AG09309 (cell line): ENCODE results near the gene ADGRL2.

Experiments
- DNase-seq: peaks from one replicate; pipeline ENCODE4 v3.0.0-alpha.2; 2010; ENCODE audit warnings: low read depth
- H3K4me3 ChIP-seq: 2 replicates; pipeline ENCODE4 v1.5.1; 2011; ENCODE audit warnings: mild to moderate bottlenecking, low read depth, low read length, moderate library complexity; ENCODE audit not compliant: control insufficient read depth
- TF ChIP-seq, protein P1 (sequence below): IDR thresholded peaks from 2 replicates; pipeline ENCODE4 v1.5.1; 2011; ENCODE audit warnings: mild to moderate bottlenecking, low read depth, low read length, inconsistent platforms; ENCODE audit not compliant: insufficient read depth, control insufficient read depth; ENCODE audit errors: missing control alignments

ADGRL2 gene

DNA sequence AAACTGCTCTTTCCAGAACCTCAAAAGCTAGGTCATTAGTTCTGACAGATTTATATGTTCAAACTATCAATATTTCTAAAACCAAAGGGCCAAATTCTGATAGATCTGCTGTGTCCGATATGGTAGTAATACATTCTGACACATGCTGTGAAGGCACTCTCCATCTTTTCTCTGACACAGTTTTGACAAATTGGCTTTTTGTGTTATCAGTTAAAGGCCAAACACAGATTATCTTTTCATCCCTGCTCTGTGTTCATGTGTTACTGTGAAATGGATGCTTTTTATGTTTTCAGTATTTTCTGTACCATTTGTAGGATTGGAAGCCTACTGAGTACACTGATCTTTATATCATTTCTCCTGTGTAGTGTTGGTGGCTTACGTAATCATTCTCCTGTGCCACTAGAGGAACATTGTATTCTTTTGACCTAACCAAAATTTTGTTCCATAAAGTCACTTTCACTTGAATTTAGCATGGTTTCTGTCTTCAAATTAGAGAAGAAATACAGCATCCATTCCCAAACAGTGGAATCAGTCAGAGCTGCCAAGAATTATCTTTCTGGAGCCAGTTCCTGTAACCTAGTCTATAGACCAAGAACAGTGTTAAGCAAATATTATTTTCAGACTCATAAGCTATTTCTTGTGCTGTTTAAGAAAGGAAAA lies 137.2 kb downstream of the ADGRL2 start:
- TF ChIP-seq, protein P1, sequence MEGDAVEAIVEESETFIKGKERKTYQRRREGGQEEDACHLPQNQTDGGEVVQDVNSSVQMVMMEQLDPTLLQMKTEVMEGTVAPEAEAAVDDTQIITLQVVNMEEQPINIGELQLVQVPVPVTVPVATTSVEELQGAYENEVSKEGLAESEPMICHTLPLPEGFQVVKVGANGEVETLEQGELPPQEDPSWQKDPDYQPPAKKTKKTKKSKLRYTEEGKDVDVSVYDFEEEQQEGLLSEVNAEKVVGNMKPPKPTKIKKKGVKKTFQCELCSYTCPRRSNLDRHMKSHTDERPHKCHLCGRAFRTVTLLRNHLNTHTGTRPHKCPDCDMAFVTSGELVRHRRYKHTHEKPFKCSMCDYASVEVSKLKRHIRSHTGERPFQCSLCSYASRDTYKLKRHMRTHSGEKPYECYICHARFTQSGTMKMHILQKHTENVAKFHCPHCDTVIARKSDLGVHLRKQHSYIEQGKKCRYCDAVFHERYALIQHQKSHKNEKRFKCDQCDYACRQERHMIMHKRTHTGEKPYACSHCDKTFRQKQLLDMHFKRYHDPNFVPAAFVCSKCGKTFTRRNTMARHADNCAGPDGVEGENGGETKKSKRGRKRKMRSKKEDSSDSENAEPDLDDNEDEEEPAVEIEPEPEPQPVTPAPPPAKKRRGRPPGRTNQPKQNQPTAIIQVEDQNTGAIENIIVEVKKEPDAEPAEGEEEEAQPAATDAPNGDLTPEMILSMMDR: no peak
- no peak overlapping the region for H3K4me3 ChIP-seq
- DNase-seq: no peak

DNA sequence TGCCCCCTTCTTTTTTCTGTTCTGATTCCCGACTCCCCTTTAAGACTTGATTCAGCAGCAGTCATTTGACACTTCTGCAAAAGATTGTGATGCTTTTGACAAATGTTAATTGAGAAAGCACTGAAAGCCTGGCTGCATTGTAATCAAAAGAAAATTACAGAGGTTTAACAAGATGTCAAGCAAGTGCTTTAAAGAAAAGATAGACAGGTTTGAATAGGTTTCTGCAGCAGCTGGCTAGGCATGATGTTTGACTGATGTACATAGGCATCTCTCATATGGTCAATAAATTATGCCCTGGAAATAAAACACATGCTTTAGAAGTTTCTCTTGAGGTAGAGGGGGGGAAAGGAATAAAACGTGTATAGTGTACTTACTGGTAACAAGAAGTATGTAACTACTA lies 147.8 kb downstream of the ADGRL2 start:
- TF ChIP-seq, protein P1: no peak
- no peak for DNase-seq
- H3K4me3 ChIP-seq: no peak overlapping the region

DNA sequence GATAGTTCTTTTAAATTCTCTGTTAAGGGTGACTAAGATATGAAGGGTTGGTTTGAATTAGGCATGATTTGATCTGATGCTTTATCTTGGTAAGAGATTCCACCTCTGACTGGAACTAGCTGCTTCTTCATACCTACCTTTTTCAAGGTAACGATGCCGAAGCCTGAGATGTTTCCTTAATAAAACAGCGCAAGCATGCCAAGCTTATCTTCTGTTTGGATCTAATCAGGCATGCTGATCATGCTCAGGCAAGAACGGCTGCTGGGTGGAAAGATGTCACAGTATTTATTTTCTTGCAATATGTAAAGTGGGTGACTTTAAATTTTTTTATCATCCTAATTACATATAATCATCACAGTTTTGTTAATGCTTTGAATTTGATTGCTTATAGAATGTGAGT lies 148.7 kb downstream of the ADGRL2 start:
- no peak for DNase-seq
- TF ChIP-seq, protein P1: no peak

DNA sequence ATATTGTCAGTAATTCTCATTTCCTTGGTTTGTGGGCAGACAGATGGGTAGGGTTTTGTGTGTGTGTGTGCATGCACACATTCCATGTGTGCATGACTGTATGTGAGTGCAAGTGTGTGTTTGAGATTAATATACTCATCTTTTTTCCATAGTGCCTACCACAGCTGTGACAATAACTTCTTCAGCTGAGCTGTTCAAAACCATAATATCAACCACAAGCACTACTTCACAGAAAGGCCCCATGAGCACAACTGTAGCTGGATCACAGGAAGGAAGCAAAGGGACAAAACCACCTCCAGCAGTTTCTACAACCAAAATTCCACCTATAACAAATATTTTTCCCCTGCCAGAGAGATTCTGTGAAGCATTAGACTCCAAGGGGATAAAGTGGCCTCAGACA lies 149.3 kb downstream of the ADGRL2 start:
- no peak for DNase-seq
- H3K4me3 ChIP-seq: no peak overlapping the region
- TF ChIP-seq, protein P1: no peak

More for the DNA sequence above, 148.7 kb downstream of the ADGRL2 start:
- H3K4me3 ChIP-seq: no peak overlapping the region

DNA sequence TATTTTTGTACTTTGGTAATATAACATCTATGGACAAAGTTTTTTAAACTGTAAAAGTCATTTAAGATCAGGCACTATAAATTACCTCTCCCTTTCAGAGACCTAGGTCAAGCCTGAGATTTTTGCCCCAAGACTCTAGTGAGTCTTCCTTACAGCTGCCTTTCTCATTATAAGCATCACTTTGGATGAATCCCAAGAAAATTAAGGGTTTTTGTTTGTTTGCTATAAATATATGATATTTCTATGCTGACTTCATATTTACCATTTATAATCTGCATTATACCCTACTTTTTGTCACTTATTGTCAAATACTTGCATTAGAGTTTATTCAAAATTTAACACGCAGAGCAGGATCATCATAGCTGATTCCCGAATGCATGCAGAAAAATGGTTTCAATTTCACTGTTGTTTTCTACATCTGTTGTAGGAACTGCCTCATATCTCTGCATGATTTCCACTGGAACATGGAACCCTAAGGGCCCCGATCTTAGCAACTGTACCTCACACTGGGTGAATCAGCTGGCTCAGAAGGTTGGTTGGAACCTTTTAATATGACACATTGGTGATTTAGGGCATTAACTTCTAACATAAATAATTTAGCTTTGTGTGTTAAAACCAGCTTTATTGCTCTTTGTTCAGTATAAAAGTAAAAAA lies 150.0 kb downstream of the ADGRL2 start:
- no peak for DNase-seq
- H3K4me3 ChIP-seq: no peak overlapping the region
- TF ChIP-seq, protein P1: no peak

DNA sequence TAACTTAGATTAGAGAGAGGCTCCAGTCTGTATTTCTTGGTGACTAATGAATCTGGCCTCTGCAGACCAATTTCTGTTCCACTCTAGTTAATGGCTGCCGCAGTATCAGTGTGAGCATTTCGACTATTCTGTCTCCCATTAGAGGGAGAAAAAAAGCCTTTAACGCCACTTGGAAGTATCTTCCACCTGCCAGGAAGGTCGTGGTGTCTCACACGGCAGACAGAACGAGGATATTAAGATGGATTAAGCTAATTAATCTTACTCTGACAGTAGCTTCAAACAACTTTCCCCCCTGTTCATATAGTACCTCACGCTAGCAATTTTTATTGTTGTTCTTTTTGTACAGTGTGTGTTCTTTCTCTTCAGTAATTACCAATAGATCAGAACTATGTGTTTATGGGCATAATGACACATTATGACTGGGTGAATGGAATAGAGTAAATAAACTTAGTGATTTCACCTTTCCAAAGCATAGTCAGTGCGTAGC lies 153.8 kb downstream of the ADGRL2 start:
- TF ChIP-seq, protein P1: no peak
- H3K4me3 ChIP-seq: no peak overlapping the region
- DNase-seq: no peak
